GM21619 (cell line): ENCODE results near the gene ACSM3.
"Not testable (repeated sequence)": the region's sequence is repeated elsewhere in the genome, so short reads cannot be mapped to it uniquely, and the experiment has no call there.

Source experiments
- ATAC-seq: cut with Tn5 transposase; IDR thresholded peaks from one replicate; pipeline ENCODE4 v1.9.1; 2021; ENCODE audit not compliant: unreplicated experiment

The ACSM3 gene

DNA sequence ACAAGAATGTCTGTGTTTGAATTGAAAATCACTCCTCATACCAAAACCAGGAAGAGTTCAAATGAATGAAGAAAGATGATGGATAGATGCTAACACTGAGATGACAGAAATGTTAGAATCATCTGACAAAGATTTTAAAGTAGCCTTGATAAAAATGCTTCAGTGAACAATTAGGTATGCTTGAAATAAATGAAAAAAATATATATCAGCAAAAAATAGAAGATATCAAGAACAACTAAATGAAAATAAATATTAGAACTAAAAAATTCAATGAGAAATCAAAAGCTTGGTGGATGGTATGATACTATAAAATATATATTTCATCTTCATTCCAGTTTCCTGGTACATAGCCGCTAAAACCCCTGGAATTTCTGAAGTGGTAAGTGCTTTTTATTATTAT, 8.6 kb upstream of the ACSM3 start:
- ATAC-seq = no peak

DNA sequence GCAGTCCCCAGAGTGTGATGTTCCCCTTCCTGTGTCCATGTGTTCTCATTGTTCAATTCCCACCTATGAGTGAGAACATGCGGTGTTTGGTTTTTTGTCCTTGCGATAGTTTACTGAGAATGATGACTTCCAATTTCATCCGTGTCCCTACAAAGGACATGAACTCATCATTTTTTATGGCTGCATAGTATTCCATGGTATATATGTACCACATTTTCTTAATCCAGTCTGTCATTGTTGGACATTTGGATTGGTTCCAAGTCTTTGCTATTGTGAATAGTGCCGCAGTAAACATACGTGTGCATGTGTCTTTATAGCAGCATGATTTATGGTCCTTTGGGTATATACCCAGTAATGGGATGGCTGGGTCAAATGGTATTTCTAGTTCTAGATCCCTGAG, 8.0 kb upstream of the ACSM3 start:
- ATAC-seq = not testable (repeated sequence)

DNA sequence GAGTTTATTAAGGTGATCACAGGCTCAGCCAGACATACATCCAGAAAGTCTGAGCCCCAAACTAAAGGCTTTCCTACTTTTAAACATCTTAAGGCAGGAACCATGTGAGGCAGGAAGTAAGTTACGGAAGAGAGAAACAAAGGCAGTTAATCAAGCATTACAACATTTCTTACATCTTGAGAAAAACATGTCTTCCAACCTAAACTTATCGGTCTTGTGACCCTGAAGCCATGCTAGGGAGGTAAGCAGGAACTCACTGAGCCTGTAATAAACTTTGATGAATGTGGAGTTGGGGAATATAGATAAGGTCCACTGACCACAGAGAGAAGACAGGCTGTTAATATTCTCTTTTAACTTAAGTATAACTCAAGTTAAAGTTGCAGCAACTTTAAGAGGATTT, 3.5 kb upstream of the ACSM3 start:
- ATAC-seq = no peak

DNA sequence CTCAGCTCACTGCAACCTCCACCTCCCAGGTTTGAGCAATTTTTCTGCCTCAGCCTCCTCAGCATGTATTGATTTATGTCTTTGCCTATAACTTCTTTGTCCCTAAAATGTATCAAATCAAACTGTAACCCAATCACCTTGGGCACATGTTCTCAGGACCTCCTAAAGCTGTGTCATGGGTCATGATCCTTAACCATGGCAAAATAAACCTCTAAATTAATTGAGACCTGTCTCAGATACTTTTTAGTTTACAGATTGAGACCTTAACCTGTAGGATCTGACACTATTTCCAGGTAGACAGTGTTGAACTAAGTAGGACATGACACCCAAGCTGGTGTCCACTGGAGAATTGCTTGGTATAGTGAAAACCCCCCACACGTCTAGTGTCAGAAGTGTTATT, 2.6 kb upstream of the ACSM3 start:
- no peak for ATAC-seq

DNA sequence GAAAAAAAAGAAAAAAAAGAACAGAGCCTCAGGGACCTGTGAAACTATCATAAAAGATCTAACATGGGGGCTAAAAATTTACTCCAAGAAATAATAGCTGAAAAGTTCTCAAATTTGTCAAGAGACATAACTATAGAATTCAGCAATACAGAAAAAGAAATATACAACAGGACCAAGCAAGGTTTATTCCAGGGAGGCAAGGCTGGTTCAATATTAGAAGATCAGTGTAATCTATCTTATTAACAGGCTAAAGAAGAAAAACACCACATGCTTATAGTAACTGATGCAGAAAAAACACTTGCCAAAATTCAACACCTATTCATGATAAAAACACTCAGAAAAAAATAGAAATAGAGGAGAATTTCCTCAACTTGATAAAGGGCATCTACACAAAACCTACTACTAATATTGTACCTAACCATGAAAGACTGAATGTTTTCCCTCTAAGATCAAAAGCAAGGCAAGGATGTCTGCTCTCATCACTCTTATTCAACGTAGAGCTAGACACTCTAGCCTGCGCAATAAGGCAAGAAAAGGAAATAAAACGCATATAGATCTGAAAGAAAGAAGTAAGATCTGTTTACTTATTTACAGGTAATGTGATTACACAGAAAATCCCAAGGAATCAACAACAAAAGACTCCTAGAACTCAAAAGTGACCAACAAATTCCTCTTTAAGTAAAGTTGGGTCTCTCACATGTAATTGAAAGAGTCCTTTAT, 1.2 kb upstream of the ACSM3 start:
- ATAC-seq = no peak

DNA sequence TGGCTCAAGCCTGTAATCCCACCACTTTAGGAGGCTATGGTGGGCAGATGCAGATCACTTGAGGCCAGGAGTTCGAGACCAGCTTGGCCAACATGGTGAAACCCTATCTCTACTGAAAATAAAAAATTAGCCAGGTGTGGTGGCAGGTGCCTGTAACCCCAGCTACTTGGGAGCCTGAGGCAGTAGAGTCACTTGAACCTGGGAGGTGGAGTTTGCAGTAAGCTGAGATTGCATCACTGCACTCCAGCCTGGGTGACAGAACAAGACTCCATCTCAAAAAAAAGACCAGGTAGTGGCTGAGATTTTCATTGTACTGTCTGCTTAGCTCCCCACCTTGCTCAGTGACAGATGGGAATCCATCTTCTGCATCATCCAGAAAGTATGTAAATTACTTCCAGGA, 634 bp downstream of the ACSM3 start:
- not testable (repeated sequence) for ATAC-seq

DNA sequence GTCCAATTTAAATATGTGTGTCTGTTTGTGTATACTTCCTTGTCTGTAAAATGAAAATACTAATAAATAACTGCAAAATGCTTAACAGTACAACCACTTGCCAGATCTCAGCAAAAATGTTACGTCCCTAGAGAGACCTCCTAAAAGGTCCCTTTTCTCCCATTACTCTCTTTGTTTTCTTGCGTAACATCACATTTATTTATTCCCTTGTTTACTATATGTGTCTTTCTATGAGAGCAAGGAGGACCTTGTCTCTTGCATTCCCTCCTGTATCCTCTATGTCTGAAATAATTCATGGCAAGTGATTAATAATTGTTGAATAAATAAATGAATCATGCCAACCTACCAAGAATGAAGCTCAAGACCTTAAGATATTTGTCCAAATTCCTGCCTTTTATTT, 1.9 kb downstream of the ACSM3 start:
- ATAC-seq = no peak

DNA sequence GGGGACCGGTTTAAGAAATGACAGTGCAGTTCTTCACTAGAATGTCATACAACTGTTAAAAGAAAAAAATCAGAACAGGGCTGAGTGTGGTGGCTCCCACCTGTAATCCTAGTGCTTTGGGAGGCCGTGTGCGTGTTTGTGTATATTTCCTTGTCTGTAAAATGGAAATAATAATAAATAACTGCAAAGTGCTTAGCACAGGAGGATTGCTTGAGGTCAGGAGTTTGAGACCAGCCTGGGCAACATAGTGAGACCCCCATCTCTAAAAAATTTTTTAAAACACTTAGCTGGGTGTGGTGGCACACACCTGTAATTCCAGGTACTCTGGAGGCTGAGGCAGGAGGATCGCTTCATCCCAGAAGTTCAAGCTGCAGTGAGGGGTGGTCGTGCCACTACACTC, 2.5 kb downstream of the ACSM3 start:
- ATAC-seq = no peak

DNA sequence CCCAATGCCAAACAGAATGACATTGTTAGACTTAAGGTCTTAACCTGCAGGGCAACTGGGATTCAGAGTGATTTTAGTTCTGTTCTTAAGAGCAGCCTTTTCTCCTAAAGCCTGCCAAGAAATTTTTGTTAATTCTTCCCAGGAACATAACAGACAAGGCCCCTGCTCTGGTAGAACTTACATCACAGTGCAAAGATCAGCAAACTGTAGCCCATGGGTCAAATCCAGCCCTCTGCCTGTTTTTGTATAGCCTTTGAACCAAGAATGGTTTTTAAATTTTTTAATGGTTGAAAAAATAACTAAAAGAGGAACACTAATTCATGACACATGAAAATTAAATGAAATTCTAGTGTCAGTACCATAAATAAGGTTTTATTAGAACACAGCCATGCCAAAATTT, 3.8 kb downstream of the ACSM3 start:
- no peak for ATAC-seq

DNA sequence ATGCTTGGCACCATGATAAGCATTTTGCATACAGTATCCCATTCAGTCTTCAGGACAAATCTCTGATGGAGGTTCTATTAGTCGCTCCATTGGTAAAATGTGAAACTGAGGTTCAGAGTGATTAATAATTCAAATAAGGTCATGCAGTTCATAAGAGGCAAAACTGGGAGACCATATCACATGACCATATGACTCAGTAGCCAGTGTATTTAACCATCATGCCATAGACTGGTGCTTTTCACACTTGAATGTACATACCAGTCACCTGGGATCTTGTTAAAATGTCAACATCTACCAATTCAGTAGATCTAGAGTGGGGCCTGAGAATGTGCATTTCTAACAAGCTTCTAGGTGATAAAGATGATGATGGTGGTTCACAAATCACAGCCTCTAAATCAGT, 4.3 kb downstream of the ACSM3 start:
- no peak for ATAC-seq

DNA sequence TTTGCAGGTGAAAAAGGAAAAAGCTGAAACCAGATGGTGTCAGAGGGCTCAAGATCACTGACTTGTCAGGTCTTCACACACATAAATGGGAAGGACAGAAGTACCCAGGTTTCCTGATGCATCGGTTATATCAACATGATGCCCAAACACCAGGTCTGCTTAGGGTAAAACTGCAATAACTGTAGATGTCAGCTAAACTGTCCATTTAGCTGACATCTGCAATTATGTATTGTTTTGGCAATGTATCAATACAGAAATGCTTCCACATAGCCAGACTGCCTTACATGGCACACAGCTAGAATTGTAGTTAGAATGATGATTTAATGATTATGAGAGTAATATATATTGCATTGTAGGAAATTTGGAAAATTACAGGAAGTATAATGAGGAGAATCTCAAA, 5.0 kb downstream of the ACSM3 start:
- ATAC-seq = no peak

DNA sequence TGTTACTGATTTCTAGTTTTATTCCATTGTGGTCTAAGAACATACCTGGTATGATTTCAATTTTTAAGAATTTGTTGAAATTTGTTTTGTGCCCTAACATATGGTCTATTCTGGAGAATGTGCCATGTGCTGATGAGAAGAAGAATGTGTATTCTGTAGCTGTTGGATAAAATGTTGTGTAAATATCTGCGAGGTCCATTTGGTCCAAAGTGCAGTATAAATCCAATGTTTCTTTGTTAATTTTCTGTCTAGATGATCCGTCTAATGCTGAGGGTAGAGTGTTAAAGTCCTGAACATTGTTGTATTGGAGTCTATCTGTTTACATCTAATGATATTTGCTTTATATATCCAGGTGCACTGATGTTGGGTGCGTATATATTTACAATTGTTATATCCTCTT, 9.9 kb downstream of the ACSM3 start:
- no peak for ATAC-seq

DNA sequence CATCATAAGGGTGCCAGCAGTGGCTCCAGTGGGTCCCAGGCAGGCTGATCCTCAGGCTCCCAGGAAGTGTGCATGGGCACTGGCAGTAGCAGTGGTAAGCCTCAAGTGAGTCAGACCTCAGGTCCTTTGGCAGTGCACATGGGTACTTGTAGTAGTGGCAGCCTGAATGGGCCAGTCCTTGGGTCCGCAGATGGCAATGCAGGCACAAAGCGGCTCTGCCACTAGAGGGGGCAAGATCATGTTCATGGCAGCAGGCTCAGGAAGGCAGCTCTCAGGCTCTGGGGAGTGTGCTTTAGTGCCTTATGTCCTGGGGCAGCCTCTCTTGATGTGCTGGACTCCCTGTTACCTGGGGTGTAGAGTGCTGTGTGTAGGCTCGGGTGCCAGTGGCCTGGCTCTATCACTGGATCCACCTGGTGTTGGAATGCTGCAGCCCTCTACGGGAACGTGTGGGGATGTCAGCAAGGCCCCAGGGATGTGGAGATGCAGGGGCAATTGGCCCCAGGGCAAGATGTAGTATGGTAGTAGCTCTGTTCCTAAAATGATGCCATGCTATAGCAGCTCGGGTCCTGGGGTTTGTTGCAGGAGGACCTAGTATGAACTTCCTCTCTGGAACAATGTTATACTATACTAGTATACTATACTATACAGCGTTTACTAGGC, 11.0 kb downstream of the ACSM3 start:
- ATAC-seq = no peak

DNA sequence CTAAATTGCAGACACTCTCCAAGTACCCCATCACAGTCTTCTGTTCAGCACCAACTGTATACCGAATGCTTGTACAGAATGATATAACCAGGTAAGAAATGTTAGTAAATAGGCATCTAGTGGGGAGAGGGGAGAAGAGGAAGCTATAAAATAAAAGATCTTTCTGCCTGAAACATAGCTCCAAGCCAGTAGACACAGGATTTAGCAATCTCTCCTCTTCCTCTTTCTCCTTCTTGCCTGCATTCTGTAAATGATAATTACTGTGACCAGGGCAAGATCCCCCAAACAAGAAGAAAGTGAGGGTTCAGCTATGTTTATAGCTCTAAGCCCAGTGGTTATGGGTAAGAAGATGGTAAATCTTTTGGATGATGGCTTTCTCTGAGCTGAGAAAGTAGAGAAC, 17.9 kb downstream of the ACSM3 start:
- no peak for ATAC-seq

DNA sequence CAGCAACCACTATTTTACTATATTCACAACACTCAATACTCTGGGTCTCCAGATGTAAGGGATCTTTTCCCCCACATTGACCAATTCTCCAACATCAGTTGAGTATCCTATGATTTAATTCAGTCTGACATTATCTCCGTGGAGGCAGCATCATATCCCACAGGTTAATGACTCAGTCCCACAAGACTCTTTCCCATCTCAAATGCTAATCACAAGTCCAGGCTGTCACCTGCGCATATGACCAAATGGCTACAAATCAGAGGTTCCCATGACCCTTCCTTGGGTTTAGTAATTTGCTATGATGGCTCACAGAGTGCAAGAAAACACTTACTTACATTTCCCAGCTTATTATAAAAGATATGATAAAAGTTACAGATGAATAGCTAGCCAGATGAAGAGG, 18.7 kb downstream of the ACSM3 start:
- no peak for ATAC-seq

DNA sequence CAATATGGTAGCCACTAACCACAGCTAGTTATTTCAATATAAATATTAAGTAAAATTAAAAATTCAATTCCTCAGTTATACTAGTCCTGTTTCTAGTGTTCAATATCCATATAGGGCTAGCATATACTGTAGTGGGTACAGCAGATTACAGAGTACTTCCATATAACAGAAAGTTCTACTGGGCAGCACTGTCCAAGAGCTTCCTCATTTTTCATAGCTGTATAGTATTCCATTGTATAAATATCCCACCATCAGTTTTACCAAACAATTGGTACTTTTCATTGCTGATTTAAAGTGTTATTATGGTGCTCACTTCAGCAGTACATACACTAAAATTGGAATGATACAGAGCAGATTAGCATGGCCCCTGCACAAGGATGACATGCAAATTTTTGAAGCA, 20.4 kb downstream of the ACSM3 start:
- ATAC-seq = no peak

DNA sequence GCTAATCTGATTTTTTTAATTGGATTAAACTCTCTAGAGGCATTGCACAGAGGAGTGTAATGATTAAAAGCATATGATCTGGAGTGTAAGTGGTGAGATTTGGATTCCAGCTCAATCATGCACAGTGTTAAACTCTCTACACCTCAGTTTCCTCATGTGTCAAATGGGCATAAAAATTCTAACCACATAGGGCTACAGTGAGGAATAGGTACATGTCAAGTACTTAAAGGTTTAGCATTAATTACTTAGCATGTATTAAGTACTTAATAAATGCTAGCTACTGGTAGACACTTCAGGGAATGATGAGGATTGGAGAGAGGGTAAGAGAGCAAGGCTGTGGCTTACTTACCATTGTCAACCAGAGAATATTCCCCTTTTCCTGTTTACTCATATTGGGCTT, 25.3 kb downstream of the ACSM3 start:
- no peak for ATAC-seq

DNA sequence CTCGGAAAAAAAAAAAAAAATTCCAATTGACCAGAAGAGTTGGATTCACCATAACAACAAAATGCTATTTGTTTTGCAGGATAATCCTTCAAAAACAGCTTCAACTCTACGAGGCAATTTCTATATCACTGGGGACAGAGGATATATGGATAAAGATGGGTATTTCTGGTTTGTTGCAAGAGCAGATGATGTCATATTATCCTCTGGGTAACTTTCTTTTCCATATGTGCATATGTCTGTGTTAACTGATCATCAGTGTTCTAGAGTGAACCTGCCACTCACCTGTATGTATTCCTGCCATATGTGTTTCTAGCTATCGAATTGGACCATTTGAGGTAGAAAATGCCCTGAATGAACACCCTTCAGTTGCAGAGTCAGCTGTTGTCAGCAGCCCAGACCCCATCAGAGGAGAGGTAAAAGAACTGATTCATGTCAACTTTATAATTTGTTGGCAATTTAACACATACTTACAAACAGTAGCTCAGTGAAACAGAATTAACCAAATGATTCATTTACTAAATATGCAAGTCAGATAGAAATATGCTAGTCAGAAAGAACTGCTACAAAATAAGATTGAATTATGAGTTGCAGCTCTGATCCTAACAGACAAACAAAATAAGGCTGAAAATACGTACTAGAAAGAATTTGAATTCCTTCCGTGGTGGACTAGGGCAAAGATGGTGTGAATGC, 28.3 kb downstream of the ACSM3 start:
- no peak for ATAC-seq

DNA sequence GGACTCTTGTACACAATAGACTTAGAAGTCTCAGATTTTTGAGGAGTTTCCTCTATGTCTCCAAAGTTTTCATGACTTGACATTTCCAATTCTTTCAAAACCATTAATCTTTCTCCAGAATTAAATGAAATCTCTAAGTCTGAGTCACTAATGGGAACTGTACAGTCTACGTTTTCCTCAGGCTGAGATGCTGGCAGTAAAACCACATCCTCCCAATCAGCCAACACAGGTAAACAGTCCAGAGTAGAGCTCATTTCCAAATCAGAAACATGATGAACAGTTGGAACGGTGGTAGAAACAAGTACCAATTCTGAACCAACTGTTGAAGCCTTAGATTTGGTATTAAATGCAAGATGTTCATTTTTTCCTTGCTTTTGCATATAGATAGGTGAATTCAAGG, 34.5 kb downstream of the ACSM3 start:
- ATAC-seq = no peak

DNA sequence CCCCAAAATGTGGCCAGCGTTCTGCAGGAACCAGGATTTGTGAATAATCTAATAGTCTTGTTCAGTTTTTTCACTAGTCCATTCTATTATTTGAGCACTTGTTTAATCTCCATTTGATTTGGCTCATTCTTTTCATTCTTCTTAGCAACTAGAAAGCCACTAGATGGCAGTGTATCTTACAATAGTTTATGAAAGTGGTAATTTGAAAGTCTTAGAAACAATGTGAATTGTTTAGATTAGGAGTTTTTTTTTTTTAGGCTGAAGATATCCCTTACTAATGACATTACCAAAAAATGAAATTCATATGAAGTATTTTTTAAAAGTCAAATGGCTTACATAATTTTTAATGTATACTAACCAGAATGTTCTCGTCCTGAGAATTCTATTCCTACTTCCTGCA, 35.8 kb downstream of the ACSM3 start:
- no peak for ATAC-seq

DNA sequence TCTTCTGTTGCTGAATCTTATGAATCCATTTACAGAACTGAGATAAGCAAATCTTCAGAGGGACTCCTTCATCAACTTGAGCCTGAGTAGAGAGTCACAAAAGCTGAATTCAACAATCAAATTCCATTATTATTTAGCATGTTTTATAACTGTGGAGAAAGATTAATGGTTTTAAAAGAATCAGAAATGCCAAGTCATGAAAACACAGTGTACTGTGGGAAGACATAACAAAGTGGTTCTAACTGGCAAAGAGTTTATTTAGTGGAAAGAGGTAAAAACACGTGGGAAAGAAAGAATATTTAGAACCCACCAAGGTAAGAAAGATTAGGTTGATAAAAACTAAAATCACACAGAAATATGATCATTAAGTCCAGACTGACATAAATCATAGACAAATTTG, 37.5 kb downstream of the ACSM3 start:
- no peak for ATAC-seq

DNA sequence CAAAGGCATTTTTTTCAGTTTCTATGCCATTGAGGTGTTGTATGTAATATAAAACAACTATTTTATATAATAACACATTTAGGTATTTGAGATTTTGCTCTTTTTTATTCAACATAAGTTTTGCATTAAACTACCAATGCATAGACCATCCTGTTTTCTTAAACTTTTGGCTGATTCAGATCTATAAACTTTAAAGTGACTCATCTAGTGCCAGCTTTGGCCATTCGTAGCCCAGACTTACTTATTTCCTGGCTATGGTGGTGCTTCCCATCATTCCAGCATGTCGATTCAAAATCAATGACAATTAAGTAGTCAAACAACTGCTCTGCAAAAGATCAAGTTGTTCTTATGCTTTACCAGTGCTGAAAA, 39.4 kb downstream of the ACSM3 start:
- no peak for ATAC-seq
